Left cardiac atrium (tissue), 4 donors: ENCODE measurements around the gene ANXA6. TPM values are rescaled to one million over a fixed set of nuclear protein-coding genes. Genes with fewer than 3 reads are reported as not detected.
A peak's percentile ranks its signal among the peaks of the same experiment; 100 is the strongest.
"Not testable (repeated sequence)": the region's sequence is repeated elsewhere in the genome, so short reads cannot be mapped to it uniquely, and the experiment has no call there.

Source experiments
- ATAC-seq, 2 donors: fragments of 200-7000 bp; cut with Tn5 transposase; one replicate each; pipeline ENCODE4 v1.9.1; 2020; ENCODE audit warnings: mild to moderate bottlenecking in 2 of 2, moderate library complexity in 2 of 2
- DNase-seq: peaks from one replicate; pipeline ENCODE4 v3.0.0-alpha.2; 2020
- intact Hi-C, 2 donors: fragments of 100-400 bp; cut with DNase I; formaldehyde crosslinking; loops; one replicate each; pipeline versions ENCODE4 v1.14.1 to v1.15.1; 2022 to 2023
- total RNA-seq, 2 donors: library from RNA; stranded (reverse); fragmentation: NEBNext Ultra II Directional; extraction: Animal tissue kit (Norgen Biotek cat#: 25700); gene quantifications; one replicate each; pipeline ENCODE4 v1.2.1, GENCODE V29; 2021
- donor health status: DM: no; HTN: yes; CAD: no.
- donor health status: DM: no; HTN: yes; CAD: no; lungs with severe emphysema.
- donor health status: DM: yes; HTN: yes; CAD: no.
- donor health status: Dilated cardiomyopathy.

ANXA6 gene
- total RNA-seq, 2 donors from 2014 or later = 218 to 220 TPM

DNA sequence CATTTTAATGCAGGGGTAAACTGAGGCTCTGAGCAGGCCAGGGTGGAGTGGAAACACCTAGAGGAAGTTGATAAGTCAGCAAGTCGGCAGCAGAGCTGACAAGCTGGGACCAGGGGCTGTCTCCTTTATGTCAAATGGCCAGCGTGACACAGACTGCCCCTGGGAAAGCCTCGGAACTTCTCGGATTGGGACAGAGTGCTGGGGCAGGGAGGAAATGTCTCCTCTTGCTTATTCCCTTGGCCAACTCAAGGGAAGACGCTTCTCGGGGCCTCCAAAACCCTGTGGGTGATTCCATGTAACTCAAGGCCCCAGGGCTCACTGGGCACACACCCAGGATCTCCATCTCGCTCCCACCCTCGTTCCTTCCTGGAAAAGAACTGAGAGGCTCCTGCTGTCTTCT is 25.4 kb upstream of the ANXA6 start:
- ATAC-seq (no peak), DNase-seq (no peak)
- intact Hi-C loops = no loop called here

DNA sequence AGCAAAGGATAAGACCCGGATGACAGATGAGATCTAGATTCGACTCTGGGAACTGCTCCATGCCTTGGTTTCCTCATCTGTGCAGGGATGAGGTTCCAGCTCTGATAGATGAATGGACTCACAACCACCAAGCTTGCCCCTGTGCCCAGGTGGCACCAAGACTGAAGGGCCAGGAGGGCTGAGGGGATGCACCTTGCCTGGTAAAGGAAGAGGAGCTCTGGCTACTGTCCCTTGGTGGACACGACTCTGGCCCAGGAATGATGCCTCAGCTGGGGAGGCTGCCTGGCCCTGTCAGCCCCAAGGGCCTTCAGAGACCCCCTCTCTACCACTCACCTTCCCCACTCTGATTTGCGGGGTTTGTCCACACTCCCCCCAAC is 24.9 kb upstream of the ANXA6 start:
- DNase-seq (no peak), ATAC-seq (no peak)
- intact Hi-C loops = no loop called here

DNA sequence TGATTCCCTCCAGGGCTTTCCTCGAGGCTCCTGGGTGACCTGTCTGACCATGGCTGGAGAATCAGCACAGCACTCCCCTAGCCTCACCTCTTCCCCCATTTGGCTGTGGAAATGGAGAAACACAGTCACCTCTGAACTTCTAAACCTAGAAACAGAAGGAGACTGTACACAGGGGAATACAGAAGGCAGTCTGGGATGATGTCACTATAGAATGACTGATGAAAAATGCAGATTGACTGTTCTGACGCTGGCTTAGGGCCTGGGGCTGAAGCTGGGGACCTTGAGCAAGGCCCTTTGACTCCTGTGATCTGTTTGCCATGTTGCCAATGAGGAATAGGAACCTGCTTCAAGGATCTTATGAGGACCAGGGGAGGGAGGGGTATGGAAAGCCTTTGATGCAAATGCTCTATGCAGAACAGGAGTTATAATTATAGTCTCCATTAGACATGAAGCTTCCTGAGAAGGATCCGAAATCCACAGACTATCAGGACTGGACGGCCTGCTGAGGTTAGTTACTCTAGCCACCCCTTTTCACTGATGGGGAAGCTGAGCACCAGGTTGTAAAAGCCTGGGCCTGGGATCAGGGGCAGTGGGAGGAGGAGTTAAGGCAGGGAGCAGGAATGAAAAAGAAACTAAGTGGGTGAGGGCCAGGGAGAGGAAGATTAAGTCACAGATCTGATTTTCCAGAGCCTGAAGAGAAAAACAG is 24.4 kb upstream of the ANXA6 start:
- intact Hi-C loops = no loop called here
- peak in 1 of 2 donors; percentile 17 for ATAC-seq
- no peak for DNase-seq

DNA sequence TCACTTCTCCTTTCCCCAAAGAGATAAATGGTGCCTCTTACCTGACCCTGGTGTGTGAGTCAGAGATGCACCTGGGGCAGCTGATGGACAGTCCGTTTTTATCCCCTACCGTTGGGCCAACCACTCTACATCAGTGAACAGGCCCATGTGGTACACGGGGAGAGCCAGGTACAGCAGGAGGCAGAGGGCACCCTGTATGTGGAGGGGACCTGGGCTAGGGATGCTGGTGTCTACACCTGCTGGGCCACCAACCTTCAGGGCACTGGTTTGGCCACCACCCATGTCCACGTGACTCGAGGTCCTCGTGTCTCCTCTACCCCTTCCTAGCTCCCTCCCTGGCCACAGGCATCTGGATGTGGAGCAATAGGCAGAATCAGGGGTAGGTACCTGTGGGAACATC is 22.7 kb upstream of the ANXA6 start:
- DNase-seq (no peak), ATAC-seq (no peak)
- intact Hi-C loops = no loop called here

DNA sequence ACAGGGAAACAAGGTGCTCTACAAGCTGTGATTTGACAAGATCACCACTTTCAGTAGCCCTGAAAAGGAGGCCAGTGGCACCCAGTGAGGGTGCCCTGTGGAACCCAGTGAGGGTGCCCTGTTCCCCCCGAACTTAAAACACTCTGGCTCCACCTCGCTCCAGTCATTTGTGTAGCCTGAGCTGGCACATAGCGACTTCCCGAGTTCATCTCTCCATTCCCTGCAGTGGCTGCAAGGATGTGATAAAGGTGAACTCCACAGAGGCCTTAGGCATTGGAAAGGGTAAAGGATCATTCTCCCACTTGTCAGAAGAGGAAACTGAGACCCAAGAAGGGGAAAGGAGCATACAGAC is 21.9 kb upstream of the ANXA6 start:
- intact Hi-C loops = no loop called here
- ATAC-seq (no peak), DNase-seq (no peak)

GRCh38 chr5:151178777-151179488 is 21.4 kb upstream of the ANXA6 start:
- intact Hi-C loops = no loop called here
- ATAC-seq (no peak), DNase-seq (no peak)

GRCh38 chr5:151178372-151178771 is 20.8 kb upstream of the ANXA6 start:
- ATAC-seq (no peak), DNase-seq (no peak)
- intact Hi-C loops = no loop called here

- DNase-seq, intact Hi-C loops, ATAC-seq: not testable (repeated sequence)
These were observed 18.7 kb upstream of the ANXA6 start for GRCh38 chr5:151176268-151176667.

DNA sequence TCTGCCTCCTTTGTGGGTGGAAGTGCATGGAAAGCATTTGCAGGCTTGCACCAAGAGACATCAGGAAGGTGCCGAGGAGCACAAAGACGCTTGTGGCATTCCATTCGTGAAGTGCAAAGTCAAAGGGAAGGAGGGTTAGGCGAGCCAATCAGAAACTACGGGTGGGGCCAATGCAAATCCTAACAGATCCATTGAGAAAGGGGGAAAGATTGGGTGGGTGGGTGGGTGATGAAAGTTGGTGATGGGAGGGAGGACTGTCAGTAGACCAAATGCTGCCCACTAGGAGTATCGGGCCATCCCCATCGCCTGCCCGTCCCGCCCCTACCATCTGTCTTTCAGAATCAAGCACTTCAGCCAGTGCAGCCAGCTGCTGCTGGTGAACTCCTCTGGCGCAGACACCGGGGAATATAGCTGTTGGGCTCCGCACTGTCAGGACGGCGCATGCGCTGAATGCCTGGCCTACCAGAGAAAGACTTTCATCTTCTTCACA is 17.1 kb upstream of the ANXA6 start:
- ATAC-seq (peak; percentile 53 to 60), DNase-seq (peak; percentile 42)
- intact Hi-C loops = no loop called here

- peak; percentile 30 to 66 for ATAC-seq
- no peak for DNase-seq
- intact Hi-C loops = no loop called here
These were observed 16.4 kb upstream of the ANXA6 start for GRCh38 chr5:151173711-151174611.

- DNase-seq (no peak), ATAC-seq (no peak)
- intact Hi-C loops = no loop called here
These were observed 13.9 kb upstream of the ANXA6 start for GRCh38 chr5:151171529-151171928.

DNA sequence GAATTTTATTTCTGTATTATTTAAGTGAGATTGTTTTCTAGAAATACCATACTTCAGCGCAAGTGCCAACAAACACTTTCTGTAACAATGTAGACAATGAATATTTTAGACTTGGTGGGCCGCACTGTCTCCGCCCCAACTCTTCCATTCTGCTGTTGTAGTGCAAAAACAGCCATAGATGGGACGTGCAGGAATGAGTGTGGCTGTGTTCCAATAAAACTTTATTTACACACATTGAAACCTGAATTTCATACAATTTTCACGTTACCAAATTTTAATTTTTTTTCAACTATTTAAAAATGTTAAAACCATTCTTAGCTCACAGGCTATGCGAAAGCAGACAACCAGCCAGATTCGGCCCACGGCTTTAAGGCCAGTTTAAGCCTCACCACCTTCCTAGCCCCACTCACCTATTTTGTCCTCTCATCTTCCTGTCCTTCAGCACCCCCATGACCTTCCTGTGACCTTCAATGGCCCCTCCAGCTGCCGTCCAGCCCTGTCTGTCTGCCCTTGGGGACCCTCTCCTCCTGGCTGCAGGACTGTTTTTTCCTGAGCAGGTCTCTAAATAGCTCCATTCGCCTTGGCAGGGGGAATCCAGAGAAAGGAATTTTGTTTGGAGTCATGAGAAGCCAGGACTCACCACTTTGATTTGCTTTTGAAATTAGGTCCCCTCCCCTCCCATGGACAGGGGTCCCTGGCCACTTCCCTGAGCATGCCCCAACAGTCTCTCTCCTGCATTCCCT is 11.2 kb upstream of the ANXA6 start:
- DNase-seq (no peak), ATAC-seq (no peak)
- intact Hi-C loops = loop anchor here in 1 of 2 donors (5.0 kb wide), 1 partner anchor 166 kb away; no protein-coding TSS in a partner anchor

DNA sequence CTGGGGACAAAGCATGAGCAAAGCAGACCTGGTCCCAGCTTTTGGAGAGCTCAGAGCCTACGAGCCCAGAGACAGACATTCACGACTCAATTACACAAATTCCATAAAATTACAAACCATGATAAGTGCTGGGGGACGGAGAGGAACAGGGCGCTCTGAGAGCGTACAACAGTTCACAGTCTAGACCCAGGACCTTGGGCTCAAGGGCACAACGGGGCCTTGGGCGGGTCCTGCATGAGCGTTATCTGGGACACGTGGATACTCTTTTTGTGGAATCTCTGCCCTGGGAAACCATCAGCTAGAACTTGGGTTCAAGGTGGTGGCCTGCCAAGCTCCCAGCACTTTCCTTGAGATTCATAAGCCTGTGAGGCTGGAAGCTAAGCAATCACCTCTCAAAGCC is 9.4 kb upstream of the ANXA6 start:
- ATAC-seq (no peak), DNase-seq (no peak)
- intact Hi-C loops = loop anchor here in 1 of 2 donors (5.0 kb wide), 1 partner anchor 165 kb away; no protein-coding TSS in a partner anchor

DNA sequence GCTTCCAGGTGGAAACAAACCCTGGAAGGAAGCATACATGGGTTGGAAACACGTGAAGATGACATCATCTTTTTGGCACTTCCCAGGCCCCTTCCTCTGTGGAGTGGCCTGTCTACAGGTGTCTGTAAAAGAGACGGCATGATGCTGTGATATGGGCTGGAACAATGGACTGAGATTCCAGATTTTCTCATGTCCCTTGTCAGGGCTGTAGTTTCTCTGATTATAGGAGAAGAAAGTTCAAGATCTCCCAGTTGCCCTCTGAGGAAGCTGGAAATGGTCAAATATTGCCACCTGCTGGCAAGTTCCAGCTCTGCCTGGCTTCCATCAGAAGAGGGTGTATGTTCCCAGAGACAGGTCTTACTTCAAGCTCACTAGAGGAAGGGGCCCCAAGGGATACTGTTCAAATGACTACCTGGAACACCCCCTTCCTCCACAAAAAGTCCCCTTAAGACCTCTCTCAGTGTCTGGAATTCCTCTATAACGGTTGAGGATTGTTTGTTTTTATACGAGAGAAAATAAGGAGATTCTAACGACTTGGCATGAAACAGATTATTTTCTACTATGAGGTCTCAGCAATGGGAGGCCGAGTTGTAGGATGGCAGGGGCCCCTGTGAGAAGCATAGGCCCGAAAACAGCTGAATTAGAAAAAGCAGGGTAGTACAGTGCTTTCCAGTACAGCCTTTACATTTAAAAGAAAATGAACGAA is 7.3 kb upstream of the ANXA6 start:
- ATAC-seq (peak; percentile 86 to 92), DNase-seq (peak; percentile 69)
- intact Hi-C loops = loop anchor here (1.0 to 5.0 kb wide), 5 partner anchors 38 to 163 kb away; no protein-coding TSS in a partner anchor

- intact Hi-C loops = loop anchor here (5.0 kb wide), 2 partner anchors 35 to 110 kb away; no protein-coding TSS in a partner anchor
- ATAC-seq (no peak), DNase-seq (no peak)
These were observed 5.2 kb upstream of the ANXA6 start for GRCh38 chr5:151162776-151163175.

- ATAC-seq (no peak), DNase-seq (no peak)
- intact Hi-C loops = loop anchor here (5.0 kb wide), 2 partner anchors 33 to 108 kb away; no protein-coding TSS in a partner anchor
These were observed 2.2 kb upstream of the ANXA6 start for GRCh38 chr5:151159649-151160373.

GRCh38 chr5:151158287-151158661 is 695 bp upstream of the ANXA6 start:
- intact Hi-C loops = no loop called here
- ATAC-seq (peak in 1 of 2 donors; percentile 32), DNase-seq (no peak)
